ENCODE measurements around the gene DUS3L.

- no peak for TF ChIP-seq CTCF (IDR thresholded peaks at IDR 0.05; ENCODE audit: control extremely low read depth in 1 of 3, insufficient read depth in 1 of 3, low read depth in 1 of 3, low read length in 3 of 3)
- TF ChIP-seq POLR2A (IDR thresholded peaks at IDR 0.05; ENCODE audit: control extremely low read depth in 1 of 2, low read depth in 2 of 2, low read length in 2 of 2), result no peak
- no peak for TF ChIP-seq NRF1 (IDR thresholded peaks at IDR 0.05; ENCODE audit: low read depth, low read length)
- TF ChIP-seq SIX5 (IDR thresholded peaks at IDR 0.05; ENCODE audit: low read depth, low read length), result no peak
- TF ChIP-seq EGR1 (IDR thresholded peaks at IDR 0.05; ENCODE audit: borderline replicate concordance, low read depth, low read length), result no peak
- TF ChIP-seq POLR2AphosphoS5 (IDR thresholded peaks at IDR 0.05; ENCODE audit: low read depth, low read length), result no peak
- no peak for TF ChIP-seq YY1 (IDR thresholded peaks at IDR 0.05; ENCODE audit: low read depth, low read length)
- TF ChIP-seq TAF1 (IDR thresholded peaks at IDR 0.05; ENCODE audit: low read depth, low read length), result no peak
- TF ChIP-seq MAFK (IDR thresholded peaks at IDR 0.05; ENCODE audit: low read depth, low read length), result no peak
- no peak for TF ChIP-seq CHD2 (IDR thresholded peaks at IDR 0.05; ENCODE audit: low read length)
- TF ChIP-seq, protein P1, sequence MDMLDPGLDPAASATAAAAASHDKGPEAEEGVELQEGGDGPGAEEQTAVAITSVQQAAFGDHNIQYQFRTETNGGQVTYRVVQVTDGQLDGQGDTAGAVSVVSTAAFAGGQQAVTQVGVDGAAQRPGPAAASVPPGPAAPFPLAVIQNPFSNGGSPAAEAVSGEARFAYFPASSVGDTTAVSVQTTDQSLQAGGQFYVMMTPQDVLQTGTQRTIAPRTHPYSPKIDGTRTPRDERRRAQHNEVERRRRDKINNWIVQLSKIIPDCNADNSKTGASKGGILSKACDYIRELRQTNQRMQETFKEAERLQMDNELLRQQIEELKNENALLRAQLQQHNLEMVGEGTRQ (IDR thresholded peaks at IDR 0.05; ENCODE audit: low read length), result no peak
- TF ChIP-seq BRCA1 (IDR thresholded peaks at IDR 0.05; ENCODE audit: low read depth, low read length), result no peak
- no peak for TF ChIP-seq HDAC6 (IDR thresholded peaks at IDR 0.05; ENCODE audit: low read depth, low read length)
- no peak for TF ChIP-seq ATF3 (IDR thresholded peaks at IDR 0.05; ENCODE audit: insufficient read depth, low read depth, low read length)
Observed at GRCh38 chr19:5767949-5768348, 23.0 kb downstream of the DUS3L start.
